Stimulated activated CD8-positive, alpha-beta memory T cell treated with anti-CD3 and anti-CD28 coated beads, Interleukin-4, amount 100 ng/mL, for 24 hours (primary cell): ENCODE results near the gene SMARCA1.

ENCODE experiments used
- DNase-seq: peaks from one replicate; pipeline ENCODE4 v3.0.0-alpha.2; 2020; ENCODE audit warnings: low read depth

SMARCA1 gene

DNA sequence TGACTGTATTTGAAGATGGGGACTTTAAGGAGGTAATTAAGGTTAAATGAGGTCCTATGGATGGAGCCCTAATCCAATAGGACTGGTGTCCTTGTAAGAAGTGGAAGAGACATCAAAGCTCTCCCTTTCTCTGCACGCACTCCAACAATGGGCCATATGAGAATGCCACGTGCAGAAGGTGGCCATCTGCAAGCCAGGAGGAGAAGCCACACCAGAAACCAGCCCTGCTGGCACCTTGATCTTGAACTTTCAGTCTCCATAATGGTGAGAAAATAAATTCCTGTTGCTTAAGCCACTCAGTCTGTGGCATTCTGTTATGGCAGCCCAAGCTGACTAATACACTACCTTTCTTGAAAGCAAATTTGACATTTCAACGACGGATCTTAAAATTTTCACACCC is 73.2 kb downstream of the SMARCA1 start:
- no peak for DNase-seq

DNA sequence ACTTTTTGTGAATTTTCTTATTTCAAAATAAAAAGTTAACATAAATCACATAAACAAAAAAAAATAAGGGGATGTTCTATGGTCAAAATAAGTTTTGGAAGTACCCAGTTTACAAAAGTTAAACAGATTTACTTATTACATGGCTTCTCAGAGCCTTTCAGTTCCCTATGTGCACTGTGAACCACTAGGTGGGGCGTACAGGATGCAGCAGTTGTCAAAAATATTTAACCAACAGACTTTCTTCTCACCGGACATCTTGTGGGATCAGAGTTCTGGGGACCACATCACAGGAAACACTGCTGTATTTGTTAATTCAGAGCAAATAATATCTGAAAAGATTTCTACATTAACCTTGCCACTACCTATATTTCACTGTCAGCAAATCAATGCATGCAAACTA is 74.1 kb downstream of the SMARCA1 start:
- DNase-seq, result no peak

GRCh38 chrX:129445436-129445835 is 77.9 kb downstream of the SMARCA1 start:
- DNase-seq, result no peak

- no peak for DNase-seq
These were observed 89.3 kb downstream of the SMARCA1 start for GRCh38 chrX:129433945-129434344.

DNA sequence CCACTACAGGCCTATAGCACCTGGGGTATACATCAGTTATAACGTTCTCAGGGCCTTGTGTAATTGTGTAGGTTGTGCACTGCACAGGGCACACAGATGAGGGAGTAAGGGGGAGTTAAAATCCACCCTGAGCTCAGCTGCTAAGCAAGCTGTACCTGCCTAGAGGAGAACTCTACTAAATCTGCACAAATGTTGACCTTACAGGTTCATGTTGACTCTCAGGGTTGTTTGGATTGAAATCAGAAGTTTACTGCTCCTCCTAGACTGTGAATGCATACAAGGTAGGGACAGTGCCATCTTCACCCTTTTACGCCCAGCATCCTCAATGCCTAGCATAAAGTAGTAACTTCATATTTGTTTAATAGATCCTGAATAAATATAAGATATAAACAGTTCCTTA is 89.8 kb downstream of the SMARCA1 start:
- DNase-seq, result no peak

GRCh38 chrX:129427267-129427666 is 96.0 kb downstream of the SMARCA1 start:
- DNase-seq, result no peak

DNA sequence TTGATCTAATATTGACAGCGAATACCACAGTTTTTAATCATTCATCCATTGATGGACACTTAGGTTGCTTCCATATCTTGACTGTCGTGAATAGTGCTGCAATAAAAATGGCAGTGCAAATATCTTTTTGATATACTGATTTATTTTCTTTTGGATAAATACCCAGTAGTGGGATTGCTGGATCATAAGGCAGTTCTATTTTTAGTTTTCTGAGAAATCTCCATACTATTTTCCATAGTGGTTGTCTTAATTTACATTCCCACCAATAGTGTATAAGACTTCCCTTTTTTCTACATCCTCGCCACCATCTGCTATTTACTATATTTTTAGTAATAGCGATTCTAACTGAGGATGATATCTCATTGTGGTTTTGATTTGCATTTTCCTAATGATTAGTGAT is 100.1 kb downstream of the SMARCA1 start:
- no peak for DNase-seq

DNA sequence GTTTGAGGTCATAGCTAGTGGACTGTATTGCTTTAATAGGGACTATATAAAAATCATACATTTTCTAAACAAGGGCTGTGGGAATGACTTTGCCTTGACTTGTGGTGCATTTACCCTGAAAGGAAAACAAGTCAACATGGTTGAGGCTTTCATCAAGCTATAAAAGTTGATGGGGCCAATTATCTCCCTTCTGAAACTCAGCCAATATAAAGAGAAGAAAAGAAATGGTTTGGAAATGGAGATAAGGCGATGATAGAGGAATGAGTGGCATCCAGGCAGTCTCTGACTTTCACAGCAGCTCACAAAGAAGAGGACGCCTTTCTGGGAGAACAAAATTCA is 118.7 kb downstream of the SMARCA1 start:
- no peak for DNase-seq

DNA sequence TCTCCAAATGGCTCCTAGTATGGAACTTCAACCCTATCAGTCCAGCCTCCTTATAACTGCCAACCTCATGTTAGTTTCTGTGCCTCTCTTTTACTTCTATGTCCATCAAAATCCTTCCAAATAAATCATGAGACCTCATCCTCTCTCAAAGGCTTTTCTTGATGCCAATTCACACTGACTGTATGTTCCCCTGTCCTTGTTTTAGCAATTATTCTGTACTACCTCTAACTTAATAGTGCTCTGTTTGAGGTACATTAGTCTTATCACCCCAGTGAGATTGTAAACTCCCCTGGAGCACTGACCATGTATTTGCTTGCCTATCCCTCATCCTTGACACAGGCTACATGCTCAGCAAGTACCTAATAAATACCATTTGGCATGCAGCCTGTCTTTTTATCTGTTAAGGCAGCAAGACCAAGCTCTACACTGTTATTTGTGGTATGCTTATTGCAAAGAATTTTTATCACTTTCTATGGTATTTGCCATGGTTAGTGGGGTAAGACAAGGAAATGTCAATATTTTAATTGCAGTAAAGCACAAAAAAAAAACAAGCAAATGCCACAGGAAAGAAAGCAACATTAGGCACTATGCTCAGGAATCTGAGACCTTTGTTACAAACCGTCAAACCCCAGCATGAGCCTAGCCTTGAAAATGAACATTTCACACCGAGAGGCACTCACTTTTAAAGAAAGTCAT is 119.2 kb downstream of the SMARCA1 start:
- DNase-seq, result no peak
